Left renal cortex interstitium (tissue), 4 donors: Measurements from ENCODE around the gene ADAMTS18. TPM values are rescaled to one million over a fixed set of nuclear protein-coding genes. Genes with fewer than 3 reads are reported as not detected.

ENCODE experiments used
- DNase-seq, 4 donors: peaks; one replicate each; pipeline ENCODE4 v3.0.0-alpha.2; 2013; ENCODE audit warnings: low read depth in 4 of 4, low spot score in 2 of 4, missing footprints in 1 of 4
- polyA plus RNA-seq, 4 donors: library from polyadenylated mRNA; unstranded; fragments of 120-200 nt; gene quantifications; one replicate each; pipeline ENCODE4 v1.2.1, GENCODE V29; 2013; ENCODE audit not compliant: insufficient read length in 4 of 4

The ADAMTS18 gene
- polyA plus RNA-seq, 4 donors, result 2.6 to 7.6 (median 3.7) TPM

GRCh38 chr16:77399066-77399465 lies 35.8 kb downstream of the ADAMTS18 start:
- no peak for DNase-seq

GRCh38 chr16:77398495-77398894 lies 36.3 kb downstream of the ADAMTS18 start:
- DNase-seq, result no peak

GRCh38 chr16:77396461-77396860 lies 38.4 kb downstream of the ADAMTS18 start:
- no peak for DNase-seq

- DNase-seq, result no peak
These were observed 40.1 kb downstream of the ADAMTS18 start for GRCh38 chr16:77394699-77395098.

GRCh38 chr16:77393955-77394354 lies 40.9 kb downstream of the ADAMTS18 start:
- DNase-seq, result no peak

- no peak for DNase-seq
These were observed 47.0 kb downstream of the ADAMTS18 start for GRCh38 chr16:77387815-77388209.

- no peak for DNase-seq
These were observed 47.7 kb downstream of the ADAMTS18 start for GRCh38 chr16:77386831-77387814.

GRCh38 chr16:77385481-77385880 lies 49.4 kb downstream of the ADAMTS18 start:
- DNase-seq, result no peak

- DNase-seq, result no peak
These were observed 51.1 kb downstream of the ADAMTS18 start for GRCh38 chr16:77383606-77384187.

GRCh38 chr16:77376358-77376757 lies 58.5 kb downstream of the ADAMTS18 start:
- no peak for DNase-seq

GRCh38 chr16:77375396-77375795 lies 59.4 kb downstream of the ADAMTS18 start:
- no peak for DNase-seq

GRCh38 chr16:77374384-77374783 lies 60.5 kb downstream of the ADAMTS18 start:
- peak in 1 of 4 donors; percentile 34 for DNase-seq

- no peak for DNase-seq
These were observed 61.1 kb downstream of the ADAMTS18 start for GRCh38 chr16:77373726-77374125.

- no peak for DNase-seq
These were observed 70.1 kb downstream of the ADAMTS18 start for GRCh38 chr16:77364770-77365169.

GRCh38 chr16:77359065-77359502 lies 75.8 kb downstream of the ADAMTS18 start:
- DNase-seq, result no peak

- no peak for DNase-seq
These were observed 81.1 kb downstream of the ADAMTS18 start for GRCh38 chr16:77353587-77354263.

- DNase-seq, result no peak
These were observed 90.5 kb downstream of the ADAMTS18 start for GRCh38 chr16:77344341-77344740.

- DNase-seq, result no peak
These were observed 98.2 kb downstream of the ADAMTS18 start for GRCh38 chr16:77336637-77337036.

GRCh38 chr16:77335652-77336234 lies 99.1 kb downstream of the ADAMTS18 start:
- no peak for DNase-seq

- DNase-seq, result no peak
These were observed 102.0 kb downstream of the ADAMTS18 start for GRCh38 chr16:77332792-77333191.
